ENCODE data around the gene SPECC1L.

The SPECC1L gene

GRCh38 chr22:24400726-24401596, 130.3 kb downstream of the SPECC1L start:
- DNase-seq, result no peak

GRCh38 chr22:24401931-24402367, 131.3 kb downstream of the SPECC1L start:
- no peak for DNase-seq

- DNase-seq, result peak; percentile 60
Observed at GRCh38 chr22:24402460-24403192, 132.0 kb downstream of the SPECC1L start.

GRCh38 chr22:24403346-24403745, 132.7 kb downstream of the SPECC1L start:
- no peak for DNase-seq

- no peak for DNase-seq
Observed at GRCh38 chr22:24404561-24405275, 134.1 kb downstream of the SPECC1L start.

- DNase-seq, result no peak
Observed at GRCh38 chr22:24405631-24406321, 135.1 kb downstream of the SPECC1L start.

GRCh38 chr22:24406322-24407277, 136.0 kb downstream of the SPECC1L start:
- DNase-seq, result no peak

GRCh38 chr22:24407278-24407665, 136.6 kb downstream of the SPECC1L start:
- DNase-seq, result no peak

GRCh38 chr22:24407884-24408283, 137.3 kb downstream of the SPECC1L start:
- DNase-seq, result no peak

- DNase-seq, result no peak
Observed at GRCh38 chr22:24408630-24409029, 138.0 kb downstream of the SPECC1L start.

- no peak for DNase-seq
Observed at GRCh38 chr22:24409707-24410106, 139.1 kb downstream of the SPECC1L start.

GRCh38 chr22:24410110-24410856, 139.7 kb downstream of the SPECC1L start:
- no peak for DNase-seq

- no peak for DNase-seq
Observed at GRCh38 chr22:24411256-24412004, 140.8 kb downstream of the SPECC1L start.

GRCh38 chr22:24412274-24412673, 141.6 kb downstream of the SPECC1L start:
- no peak for DNase-seq

- no peak for DNase-seq
Observed at GRCh38 chr22:24413271-24413670, 142.6 kb downstream of the SPECC1L start.

GRCh38 chr22:24413736-24414385, 143.2 kb downstream of the SPECC1L start:
- DNase-seq, result no peak

- no peak for DNase-seq
Observed at GRCh38 chr22:24414523-24414922, 143.9 kb downstream of the SPECC1L start.

- DNase-seq, result no peak
Observed at GRCh38 chr22:24414984-24415945, 144.6 kb downstream of the SPECC1L start.

Data from right hindlimb (tissue), 1 donor.